Measurements from ENCODE around the gene PLXNA4.

Gene PLXNA4

GRCh38 chr7:132488634-132489302 lies 87.5 kb downstream of the PLXNA4 start:
- H3K27me3 ChIP-seq (ENCODE audit: control insufficient read depth, insufficient read depth, low read length): no peaks in the 10 kb centered on the region
- no peaks in the 10 kb centered on the region for H3K36me3 ChIP-seq (ENCODE audit: control insufficient read depth, insufficient read depth, low read length)
- H3K4me3 ChIP-seq (ENCODE audit: low read depth, low read length): no peak overlapping the region
- no peak overlapping the region for H3K9ac ChIP-seq (ENCODE audit: low read depth, low read length)
- no peaks in the 10 kb centered on the region for H3K4me1 ChIP-seq (ENCODE audit: control insufficient read depth, insufficient read depth, low read length)
- no peak overlapping the region for H3K27ac ChIP-seq (ENCODE audit: low read depth, low read length)
- no peaks in the 10 kb centered on the region for H3K9me3 ChIP-seq (ENCODE audit: control insufficient read depth, insufficient read depth, low read length)

GRCh38 chr7:132486274-132486610 lies 90.0 kb downstream of the PLXNA4 start:
- Histone ChIP-seq H3K36me3 (ENCODE audit: control insufficient read depth, insufficient read depth, low read length) (no peaks in the 10 kb centered on the region), H3K4me1 (ENCODE audit: control insufficient read depth, insufficient read depth, low read length) (no peaks in the 10 kb centered on the region), H3K9me3 (ENCODE audit: control insufficient read depth, insufficient read depth, low read length) (no peaks in the 10 kb centered on the region), H3K27me3 (ENCODE audit: control insufficient read depth, insufficient read depth, low read length) (no peaks in the 10 kb centered on the region), H3K4me3 (ENCODE audit: low read depth, low read length) (no peak overlapping the region), H3K27ac (ENCODE audit: low read depth, low read length) (no peak overlapping the region), H3K9ac (ENCODE audit: low read depth, low read length) (no peak overlapping the region)

GRCh38 chr7:132485600-132486273 lies 90.5 kb downstream of the PLXNA4 start:
- Histone ChIP-seq H3K27ac (ENCODE audit: low read depth, low read length) (no peak overlapping the region), H3K9me3 (ENCODE audit: control insufficient read depth, insufficient read depth, low read length) (no peaks in the 10 kb centered on the region), H3K36me3 (ENCODE audit: control insufficient read depth, insufficient read depth, low read length) (no peaks in the 10 kb centered on the region), H3K9ac (ENCODE audit: low read depth, low read length) (no peak overlapping the region), H3K4me1 (ENCODE audit: control insufficient read depth, insufficient read depth, low read length) (no peaks in the 10 kb centered on the region), H3K27me3 (ENCODE audit: control insufficient read depth, insufficient read depth, low read length) (no peaks in the 10 kb centered on the region), H3K4me3 (ENCODE audit: low read depth, low read length) (no peak overlapping the region)

GRCh38 chr7:132485136-132485535 lies 91.1 kb downstream of the PLXNA4 start:
- Histone ChIP-seq H3K36me3 (ENCODE audit: control insufficient read depth, insufficient read depth, low read length) (no peaks in the 10 kb centered on the region), H3K4me1 (ENCODE audit: control insufficient read depth, insufficient read depth, low read length) (no peaks in the 10 kb centered on the region), H3K9me3 (ENCODE audit: control insufficient read depth, insufficient read depth, low read length) (no peaks in the 10 kb centered on the region), H3K4me3 (ENCODE audit: low read depth, low read length) (no peak overlapping the region), H3K9ac (ENCODE audit: low read depth, low read length) (no peak overlapping the region), H3K27ac (ENCODE audit: low read depth, low read length) (no peak overlapping the region), H3K27me3 (ENCODE audit: control insufficient read depth, insufficient read depth, low read length) (no peaks in the 10 kb centered on the region)

- Histone ChIP-seq H3K27ac (ENCODE audit: low read depth, low read length) (no peak overlapping the region), H3K4me3 (ENCODE audit: low read depth, low read length) (no peak overlapping the region), H3K36me3 (ENCODE audit: control insufficient read depth, insufficient read depth, low read length) (no peaks in the 10 kb centered on the region), H3K9me3 (ENCODE audit: control insufficient read depth, insufficient read depth, low read length) (no peaks in the 10 kb centered on the region), H3K27me3 (ENCODE audit: control insufficient read depth, insufficient read depth, low read length) (no peaks in the 10 kb centered on the region), H3K4me1 (ENCODE audit: control insufficient read depth, insufficient read depth, low read length) (no peaks in the 10 kb centered on the region), H3K9ac (ENCODE audit: low read depth, low read length) (no peak overlapping the region)
These were observed 93.4 kb downstream of the PLXNA4 start for GRCh38 chr7:132482866-132483265.

GRCh38 chr7:132480534-132480933 lies 95.7 kb downstream of the PLXNA4 start:
- no peaks in the 10 kb centered on the region for H3K36me3 ChIP-seq (ENCODE audit: control insufficient read depth, insufficient read depth, low read length)
- H3K9me3 ChIP-seq (ENCODE audit: control insufficient read depth, insufficient read depth, low read length): no peaks in the 10 kb centered on the region
- no peak overlapping the region for H3K27ac ChIP-seq (ENCODE audit: low read depth, low read length)
- no peaks in the 10 kb centered on the region for H3K27me3 ChIP-seq (ENCODE audit: control insufficient read depth, insufficient read depth, low read length)
- no peak overlapping the region for H3K9ac ChIP-seq (ENCODE audit: low read depth, low read length)
- H3K4me1 ChIP-seq (ENCODE audit: control insufficient read depth, insufficient read depth, low read length): peaks cover 8% of the 10 kb centered on the region
- no peak overlapping the region for H3K4me3 ChIP-seq (ENCODE audit: low read depth, low read length)

- Histone ChIP-seq H3K4me1 (ENCODE audit: control insufficient read depth, insufficient read depth, low read length) (peaks cover 20% of the 10 kb centered on the region), H3K27ac (ENCODE audit: low read depth, low read length) (no peak overlapping the region), H3K4me3 (ENCODE audit: low read depth, low read length) (no peak overlapping the region), H3K9me3 (ENCODE audit: control insufficient read depth, insufficient read depth, low read length) (no peaks in the 10 kb centered on the region), H3K9ac (ENCODE audit: low read depth, low read length) (no peak overlapping the region), H3K27me3 (ENCODE audit: control insufficient read depth, insufficient read depth, low read length) (no peaks in the 10 kb centered on the region), H3K36me3 (ENCODE audit: control insufficient read depth, insufficient read depth, low read length) (no peaks in the 10 kb centered on the region)
These were observed 99.7 kb downstream of the PLXNA4 start for GRCh38 chr7:132476541-132476940.

GRCh38 chr7:132475669-132476116 lies 100.6 kb downstream of the PLXNA4 start:
- peaks cover 20% of the 10 kb centered on the region for H3K4me1 ChIP-seq (ENCODE audit: control insufficient read depth, insufficient read depth, low read length)
- H3K36me3 ChIP-seq (ENCODE audit: control insufficient read depth, insufficient read depth, low read length): no peaks in the 10 kb centered on the region
- H3K27me3 ChIP-seq (ENCODE audit: control insufficient read depth, insufficient read depth, low read length): no peaks in the 10 kb centered on the region
- H3K9me3 ChIP-seq (ENCODE audit: control insufficient read depth, insufficient read depth, low read length): no peaks in the 10 kb centered on the region
- no peak overlapping the region for H3K27ac ChIP-seq (ENCODE audit: low read depth, low read length)
- H3K9ac ChIP-seq (ENCODE audit: low read depth, low read length): no peak overlapping the region
- H3K4me3 ChIP-seq (ENCODE audit: low read depth, low read length): peak overlapping the region; percentile 42

GRCh38 chr7:132475037-132475668 lies 101.1 kb downstream of the PLXNA4 start:
- Histone ChIP-seq H3K4me1 (ENCODE audit: control insufficient read depth, insufficient read depth, low read length) (peaks cover 20% of the 10 kb centered on the region), H3K9ac (ENCODE audit: low read depth, low read length) (no peak overlapping the region), H3K36me3 (ENCODE audit: control insufficient read depth, insufficient read depth, low read length) (no peaks in the 10 kb centered on the region), H3K27ac (ENCODE audit: low read depth, low read length) (no peak overlapping the region), H3K27me3 (ENCODE audit: control insufficient read depth, insufficient read depth, low read length) (no peaks in the 10 kb centered on the region), H3K4me3 (ENCODE audit: low read depth, low read length) (peak overlapping the region; percentile 42; the same call in 1 of the 2 replicates), H3K9me3 (ENCODE audit: control insufficient read depth, insufficient read depth, low read length) (no peaks in the 10 kb centered on the region)

- Histone ChIP-seq H3K9ac (ENCODE audit: low read depth, low read length) (no peak overlapping the region), H3K27me3 (ENCODE audit: control insufficient read depth, insufficient read depth, low read length) (no peaks in the 10 kb centered on the region), H3K4me3 (ENCODE audit: low read depth, low read length) (no peak overlapping the region), H3K9me3 (ENCODE audit: control insufficient read depth, insufficient read depth, low read length) (no peaks in the 10 kb centered on the region), H3K27ac (ENCODE audit: low read depth, low read length) (no peak overlapping the region), H3K4me1 (ENCODE audit: control insufficient read depth, insufficient read depth, low read length) (peaks cover 20% of the 10 kb centered on the region), H3K36me3 (ENCODE audit: control insufficient read depth, insufficient read depth, low read length) (no peaks in the 10 kb centered on the region)
These were observed 103.7 kb downstream of the PLXNA4 start for GRCh38 chr7:132472463-132473120.

GRCh38 chr7:132471515-132471914 lies 104.8 kb downstream of the PLXNA4 start:
- no peak overlapping the region for H3K4me3 ChIP-seq (ENCODE audit: low read depth, low read length)
- H3K36me3 ChIP-seq (ENCODE audit: control insufficient read depth, insufficient read depth, low read length): no peaks in the 10 kb centered on the region
- no peak overlapping the region for H3K27ac ChIP-seq (ENCODE audit: low read depth, low read length)
- H3K9me3 ChIP-seq (ENCODE audit: control insufficient read depth, insufficient read depth, low read length): no peaks in the 10 kb centered on the region
- no peak overlapping the region for H3K9ac ChIP-seq (ENCODE audit: low read depth, low read length)
- peaks cover 20% of the 10 kb centered on the region for H3K4me1 ChIP-seq (ENCODE audit: control insufficient read depth, insufficient read depth, low read length)
- H3K27me3 ChIP-seq (ENCODE audit: control insufficient read depth, insufficient read depth, low read length): no peaks in the 10 kb centered on the region
